MM.1S (cell line): ENCODE results near the gene SLC10A3.

Experiments
- EZH2 ChIP-seq: fragments of 300-600 bp; sonication (generic); optimal IDR thresholded peaks from 2 replicates; pipeline ENCODE3; 2017; ENCODE audit warnings: low read depth, mild to moderate bottlenecking, antibody characterized with exemption, low read length, mixed read lengths
- TF ChIP-seq, protein P1 (sequence below): fragments of 300-600 bp; sonication (generic); IDR thresholded peaks from 2 replicates; pipeline ENCODE4 v1.5.1; 2016; ENCODE audit warnings: antibody characterized with exemption, low read length, mixed read lengths

DNA sequence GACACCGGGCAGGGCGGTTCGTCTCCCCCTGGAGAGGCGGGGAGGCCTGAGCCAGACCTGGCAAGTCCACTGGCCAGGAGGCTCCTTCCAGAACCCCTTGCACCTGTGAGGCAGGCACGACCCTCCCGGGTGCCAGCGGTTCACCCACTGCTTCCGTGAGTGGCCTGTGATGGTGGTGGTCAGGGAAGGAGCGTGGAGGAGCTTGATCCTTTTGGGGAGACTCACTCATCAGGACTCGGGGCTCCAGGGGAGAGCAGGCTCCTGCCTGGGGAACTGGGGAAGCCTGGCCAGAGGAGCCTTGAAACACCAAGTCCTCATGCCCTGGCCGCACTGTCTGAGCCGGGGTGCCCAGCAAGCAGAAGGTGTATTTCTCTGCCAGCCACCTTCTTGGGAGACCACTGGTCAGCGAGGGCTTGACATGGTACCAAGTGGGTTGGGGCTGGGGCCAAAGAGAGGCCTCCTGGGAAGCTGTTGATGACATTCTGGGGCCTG is 45.6 kb downstream of the SLC10A3 start:
- TF ChIP-seq, protein P1, sequence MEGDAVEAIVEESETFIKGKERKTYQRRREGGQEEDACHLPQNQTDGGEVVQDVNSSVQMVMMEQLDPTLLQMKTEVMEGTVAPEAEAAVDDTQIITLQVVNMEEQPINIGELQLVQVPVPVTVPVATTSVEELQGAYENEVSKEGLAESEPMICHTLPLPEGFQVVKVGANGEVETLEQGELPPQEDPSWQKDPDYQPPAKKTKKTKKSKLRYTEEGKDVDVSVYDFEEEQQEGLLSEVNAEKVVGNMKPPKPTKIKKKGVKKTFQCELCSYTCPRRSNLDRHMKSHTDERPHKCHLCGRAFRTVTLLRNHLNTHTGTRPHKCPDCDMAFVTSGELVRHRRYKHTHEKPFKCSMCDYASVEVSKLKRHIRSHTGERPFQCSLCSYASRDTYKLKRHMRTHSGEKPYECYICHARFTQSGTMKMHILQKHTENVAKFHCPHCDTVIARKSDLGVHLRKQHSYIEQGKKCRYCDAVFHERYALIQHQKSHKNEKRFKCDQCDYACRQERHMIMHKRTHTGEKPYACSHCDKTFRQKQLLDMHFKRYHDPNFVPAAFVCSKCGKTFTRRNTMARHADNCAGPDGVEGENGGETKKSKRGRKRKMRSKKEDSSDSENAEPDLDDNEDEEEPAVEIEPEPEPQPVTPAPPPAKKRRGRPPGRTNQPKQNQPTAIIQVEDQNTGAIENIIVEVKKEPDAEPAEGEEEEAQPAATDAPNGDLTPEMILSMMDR: no peak
- TF ChIP-seq EZH2: no peak
